ENCODE measurements around the gene UTS2B. TPM values are rescaled to one million over a fixed set of nuclear protein-coding genes. Genes with fewer than 3 reads are reported as not detected.
A peak's percentile ranks its signal among the peaks of the same experiment; 100 is the strongest.

The UTS2B gene
- total RNA-seq, 1 donor from 2014 or later, result not detected

DNA sequence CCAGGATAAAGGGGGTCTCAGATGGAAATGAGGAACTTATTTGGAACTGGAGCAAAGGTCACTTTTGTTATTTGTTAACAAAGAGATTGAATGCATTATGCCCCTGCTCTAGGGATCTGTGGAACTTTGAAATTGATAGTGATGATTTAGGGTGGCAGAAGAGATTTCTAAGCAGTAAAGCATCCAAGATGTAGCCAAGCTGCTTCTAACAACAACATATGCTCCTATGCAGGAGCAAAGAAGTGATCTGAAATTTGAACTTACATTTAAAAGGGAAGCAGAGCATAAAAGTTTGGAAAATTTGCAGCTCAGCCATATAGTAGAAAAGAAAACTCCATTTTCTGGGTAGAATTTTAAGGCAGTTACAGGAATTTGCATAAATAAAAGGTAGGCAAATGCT is 31.5 kb downstream of the UTS2B start:
- Histone ChIP-seq H3K36me3 (ENCODE audit: control insufficient read depth, insufficient read depth, low read length) (no peaks in the 10 kb centered on the region), H3K27me3 (ENCODE audit: control insufficient read depth, insufficient read depth, low read length) (no peaks in the 10 kb centered on the region), H3K4me3 (ENCODE audit: low read depth, low read length) (no peak overlapping the region)
- DNase-seq (ENCODE audit: low read depth), result no peak
- no peak for FAIRE-seq
- TF ChIP-seq CTCF (IDR thresholded peaks at IDR 0.05; ENCODE audit: insufficient read depth, low read length, severe bottlenecking), result no peak

DNA sequence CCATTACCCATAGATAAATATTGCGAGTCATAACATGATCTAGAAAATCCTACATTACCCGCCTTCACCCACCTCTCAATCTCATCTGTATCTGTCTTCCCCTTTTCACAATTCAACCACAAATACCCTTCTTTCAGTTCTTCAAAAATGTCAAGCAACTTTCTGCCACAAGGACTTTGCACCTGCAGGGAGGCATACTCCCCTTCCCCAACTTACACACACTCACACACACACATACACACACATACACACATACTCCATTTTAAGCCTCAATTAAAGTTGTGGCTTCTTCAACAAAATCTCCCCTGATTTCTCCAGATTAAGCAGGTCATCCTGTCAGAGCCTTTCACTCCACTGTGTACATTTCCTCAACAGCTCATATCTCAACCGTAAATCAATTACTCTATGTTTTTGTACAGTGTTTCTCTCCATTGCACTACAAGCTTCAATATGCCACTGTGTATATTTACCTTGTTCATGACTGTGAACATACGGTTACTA is 34.2 kb downstream of the UTS2B start:
- Histone ChIP-seq H3K27me3 (ENCODE audit: control insufficient read depth, insufficient read depth, low read length) (no peaks in the 10 kb centered on the region), H3K36me3 (ENCODE audit: control insufficient read depth, insufficient read depth, low read length) (no peaks in the 10 kb centered on the region), H3K4me3 (ENCODE audit: low read depth, low read length) (no peak overlapping the region)
- TF ChIP-seq CTCF (IDR thresholded peaks at IDR 0.05; ENCODE audit: insufficient read depth, low read length, severe bottlenecking), result no peak
- DNase-seq (ENCODE audit: low read depth) (no peak), FAIRE-seq (peak; percentile 23)

- Histone ChIP-seq H3K36me3 (ENCODE audit: control insufficient read depth, insufficient read depth, low read length) (no peaks in the 10 kb centered on the region), H3K4me3 (ENCODE audit: low read depth, low read length) (no peak overlapping the region), H3K27me3 (ENCODE audit: control insufficient read depth, insufficient read depth, low read length) (no peaks in the 10 kb centered on the region)
- DNase-seq (ENCODE audit: low read depth) (no peak), FAIRE-seq (no peak)
- no peak for TF ChIP-seq CTCF (IDR thresholded peaks at IDR 0.05; ENCODE audit: insufficient read depth, low read length, severe bottlenecking)
Observed at GRCh38 chr3:191294291-191294690, 36.0 kb downstream of the UTS2B start.

- no peak for FAIRE-seq
- no peak for TF ChIP-seq CTCF (IDR thresholded peaks at IDR 0.05; ENCODE audit: insufficient read depth, low read length, severe bottlenecking)
Observed at GRCh38 chr3:191292243-191293015, 37.9 kb downstream of the UTS2B start.

DNA sequence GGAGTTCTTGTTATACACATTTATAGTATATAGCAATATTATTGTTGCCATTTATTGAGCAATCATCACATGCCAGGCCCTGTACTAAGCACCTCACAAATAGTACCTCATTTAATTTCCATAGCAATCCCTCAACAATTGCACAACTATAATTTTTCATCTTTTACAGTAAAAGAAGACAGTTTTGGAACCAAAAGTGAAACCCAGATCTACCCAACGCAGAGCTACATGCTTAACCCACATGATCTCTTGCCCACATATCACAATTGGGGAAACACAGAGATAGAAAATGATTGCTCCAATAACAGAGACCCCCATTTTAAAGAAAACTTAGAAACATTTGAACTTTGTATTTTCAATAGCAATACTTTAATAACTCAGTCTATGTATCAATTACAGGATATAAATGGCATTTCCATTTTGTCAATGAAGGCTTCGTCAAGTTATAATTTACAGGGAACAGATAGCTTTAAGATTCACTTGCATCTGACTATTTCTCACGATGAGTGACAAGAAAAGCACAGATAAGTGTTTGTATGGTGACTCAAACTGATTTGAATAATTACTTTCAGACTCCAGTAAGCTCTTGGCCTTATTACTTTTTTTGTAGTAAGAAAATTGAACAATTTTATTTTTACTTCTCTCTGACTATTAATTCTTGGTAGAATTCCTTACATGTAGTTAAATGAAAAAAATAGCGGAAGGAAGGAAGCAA is 39.9 kb downstream of the UTS2B start:
- H3K4me3 ChIP-seq (ENCODE audit: low read depth, low read length), result no peak overlapping the region
- FAIRE-seq, result no peak
- no peak for DNase-seq (ENCODE audit: low read depth)
- no peak for TF ChIP-seq CTCF (IDR thresholded peaks at IDR 0.05; ENCODE audit: insufficient read depth, low read length, severe bottlenecking)
- H3K36me3 ChIP-seq (ENCODE audit: control insufficient read depth, insufficient read depth, low read length), result no peaks in the 10 kb centered on the region
- no peaks in the 10 kb centered on the region for H3K27me3 ChIP-seq (ENCODE audit: control insufficient read depth, insufficient read depth, low read length)

More at GRCh38 chr3:191292243-191293015, 37.9 kb downstream of the UTS2B start:
- no peaks in the 10 kb centered on the region for H3K27me3 ChIP-seq (ENCODE audit: control insufficient read depth, insufficient read depth, low read length)
- H3K36me3 ChIP-seq (ENCODE audit: control insufficient read depth, insufficient read depth, low read length), result no peaks in the 10 kb centered on the region
- DNase-seq (ENCODE audit: low read depth), result no peak
- no peak overlapping the region for H3K4me3 ChIP-seq (ENCODE audit: low read depth, low read length)

Data from bronchial epithelial cell (primary cell).